Measurements from ENCODE around the gene NRG2.

- no peak for TF ChIP-seq POLR2A (IDR thresholded peaks at IDR 0.05)
- TF ChIP-seq CTCF (IDR thresholded peaks at IDR 0.05), result no peak
- TF ChIP-seq EP300 (IDR thresholded peaks at IDR 0.05), result no peak
Observed at GRCh38 chr5:139859013-139859412, 184.1 kb downstream of the NRG2 start.

All from ovary (tissue), 3 donors.